H9 (cell line): ENCODE data around the gene CLEC19A. TPM values are rescaled to one million over a fixed set of nuclear protein-coding genes. Genes with fewer than 3 reads are reported as not detected.

Experiments
- DNase-seq: peaks from one replicate; pipeline ENCODE4 v3.0.0-alpha.2; 2017
- H2AFZ ChIP-seq: one replicate; pipeline ENCODE4 v1.6.1; 2013; ENCODE audit warnings: mild to moderate bottlenecking, low read length, control low read depth, moderate library complexity
- H2AK5ac ChIP-seq: 2 replicates; pipeline ENCODE4 v1.6.1; 2013; ENCODE audit warnings: low read length, control low read depth, mixed read lengths; ENCODE audit not compliant: insufficient read length
- H2BK120ac ChIP-seq: one replicate; pipeline ENCODE4 v1.6.1; 2013; ENCODE audit warnings: low read depth, mild to moderate bottlenecking, low read length, control low read depth, inconsistent platforms; ENCODE audit not compliant: poor library complexity, severe bottlenecking
- H2BK12ac ChIP-seq: 2 replicates; pipeline ENCODE4 v1.6.1; 2013; ENCODE audit warnings: low read length, control low read depth, mixed read lengths, low read depth; ENCODE audit not compliant: insufficient read length
- H2BK15ac ChIP-seq: 2 replicates; pipeline ENCODE4 v1.6.1; 2013; ENCODE audit warnings: low read depth, low read length, control low read depth
- H2BK20ac ChIP-seq: one replicate; pipeline ENCODE4 v1.6.1; 2013; ENCODE audit warnings: low read depth, mild to moderate bottlenecking, low read length, control low read depth, inconsistent platforms; ENCODE audit not compliant: poor library complexity, severe bottlenecking
- H2BK5ac ChIP-seq: 2 replicates; pipeline ENCODE4 v1.6.1; 2013; ENCODE audit warnings: low read length, control low read depth, mixed read lengths; ENCODE audit not compliant: insufficient read length
- H3K14ac ChIP-seq: 2 replicates; pipeline ENCODE4 v1.6.1; 2013; ENCODE audit warnings: low read length, control low read depth; ENCODE audit not compliant: insufficient read depth
- H3K18ac ChIP-seq: 2 replicates; pipeline ENCODE4 v1.6.1; 2013; ENCODE audit warnings: low read depth, mild to moderate bottlenecking, mixed read lengths, low read length, control low read depth; ENCODE audit not compliant: insufficient read length
- H3K23ac ChIP-seq: 2 replicates; pipeline ENCODE4 v1.6.1; 2013; ENCODE audit warnings: low read length, control low read depth, mixed read lengths, low read depth; ENCODE audit not compliant: insufficient read length
- H3K23me2 ChIP-seq: 2 replicates; pipeline ENCODE4 v1.6.1; 2013; ENCODE audit warnings: low read depth, mild to moderate bottlenecking, mixed read lengths, low read length, control low read depth; ENCODE audit not compliant: insufficient read length, poor library complexity, severe bottlenecking
- H3K27ac ChIP-seq: 2 replicates; pipeline ENCODE4 v1.5.1; 2013; ENCODE audit warnings: low read length, control low read depth, mixed read lengths, low read depth; ENCODE audit not compliant: insufficient read length
- H3K27me3 ChIP-seq: 2 replicates; pipeline ENCODE4 v1.6.1; 2013; ENCODE audit warnings: low read length, control low read depth, inconsistent platforms; ENCODE audit not compliant: insufficient read depth
- H3K4ac ChIP-seq: 2 replicates; pipeline ENCODE4 v1.6.1; 2013; ENCODE audit warnings: low read depth, mild to moderate bottlenecking, control low read depth, inconsistent platforms, low read length, moderate library complexity
- H3K4me1 ChIP-seq: 2 replicates; pipeline ENCODE4 v1.6.1; 2013; ENCODE audit warnings: low read length, control low read depth, inconsistent platforms; ENCODE audit not compliant: insufficient read depth
- H3K4me2 ChIP-seq: 2 replicates; pipeline ENCODE4 v1.6.1; 2013; ENCODE audit warnings: low read length, control low read depth, mixed read lengths; ENCODE audit not compliant: insufficient read length, insufficient read depth
- H3K56ac ChIP-seq: 2 replicates; pipeline ENCODE4 v1.6.1; 2013; ENCODE audit warnings: low read depth, mild to moderate bottlenecking, mixed read lengths, low read length, control low read depth; ENCODE audit not compliant: insufficient read length
- H3K79me1 ChIP-seq: 2 replicates; pipeline ENCODE4 v1.6.1; 2013; ENCODE audit warnings: low read depth, mild to moderate bottlenecking, moderate library complexity, low read length, control low read depth, inconsistent platforms; ENCODE audit not compliant: insufficient read depth, poor library complexity, severe bottlenecking
- H3K79me2 ChIP-seq: 2 replicates; pipeline ENCODE4 v1.6.1; 2013; ENCODE audit warnings: low read length, control low read depth, inconsistent platforms; ENCODE audit not compliant: insufficient read depth
- H3K9ac ChIP-seq: 2 replicates; pipeline ENCODE4 v1.6.1; 2013; ENCODE audit warnings: low read length, control low read depth, mixed read lengths; ENCODE audit not compliant: insufficient read length; ENCODE audit errors: extremely low read depth
- H3K9me3 ChIP-seq: one replicate; pipeline ENCODE4 v1.6.1; 2013; ENCODE audit warnings: low read depth, low read length, inconsistent platforms; ENCODE audit not compliant: control insufficient read depth
- H3T11ph ChIP-seq: one replicate; pipeline ENCODE4 v1.6.1; 2013; ENCODE audit warnings: mild to moderate bottlenecking, low read length, control low read depth, inconsistent platforms
- H4K20me1 ChIP-seq: one replicate; pipeline ENCODE4 v1.6.1; 2013; ENCODE audit not compliant: control insufficient read depth, insufficient read length, insufficient read depth
- H4K5ac ChIP-seq: 2 replicates; pipeline ENCODE4 v1.6.1; 2013; ENCODE audit warnings: low read depth, mild to moderate bottlenecking, mixed read lengths, low read length, control low read depth; ENCODE audit not compliant: insufficient read length
- H4K8ac ChIP-seq: replicated peaks from 2 replicates; pipeline ENCODE4 v1.6.1; 2013; ENCODE audit warnings: low read length, control low read depth, mixed read lengths, low read depth; ENCODE audit not compliant: insufficient read length
- H4K91ac ChIP-seq: 2 replicates; pipeline ENCODE4 v1.6.1; 2013; ENCODE audit warnings: low read depth, mild to moderate bottlenecking, moderate library complexity, mixed read lengths, low read length, control low read depth; ENCODE audit not compliant: insufficient read length
- H3K27ac Mint-ChIP-seq, 3 experiments: 2 replicates in 2 of 3; 3 replicates in 1 of 3; pipeline ENCODE4 v1.8.0; 2020 to 2021; ENCODE audit warnings: mixed read lengths in 3 of 3, mild to moderate bottlenecking in 1 of 3, moderate library complexity in 1 of 3
- H3K27me3 Mint-ChIP-seq: 2 replicates; pipeline ENCODE4 v1.8.0; 2021; ENCODE audit warnings: low read depth, mild to moderate bottlenecking, moderate library complexity, mixed read lengths
- H3K36me3 Mint-ChIP-seq, 3 experiments: 2 replicates in 2 of 3; 3 replicates in 1 of 3; pipeline ENCODE4 v1.8.0; 2020 to 2021; ENCODE audit warnings: low read depth in 3 of 3, mixed read lengths in 3 of 3; ENCODE audit not compliant: insufficient read depth in 1 of 3
- H3K4me1 Mint-ChIP-seq, 2 experiments: 2 replicates each; pipeline ENCODE4 v1.8.0; 2020; ENCODE audit warnings: mixed read lengths in 2 of 2
- H3K4me3 Mint-ChIP-seq, 2 experiments: 2 replicates in 1 of 2; 3 replicates in 1 of 2; pipeline ENCODE4 v1.8.0; 2020 to 2021; ENCODE audit warnings: mild to moderate bottlenecking in 2 of 2, mixed read lengths in 2 of 2, moderate library complexity in 1 of 2
- H3K9me3 Mint-ChIP-seq, 2 experiments: 2 replicates in 1 of 2; 3 replicates in 1 of 2; pipeline ENCODE4 v1.8.0; 2020; ENCODE audit warnings: mild to moderate bottlenecking in 2 of 2, mixed read lengths in 2 of 2, moderate library complexity in 1 of 2
- WGBS: extraction: QIAGEN DNeasy Blood & Tissue Kit; methylation state at CpG from one replicate; pipeline ENCODE4 v1.1.7; 2013; ENCODE audit warnings: missing lambda C conversion rate, low lambda C conversion rate, mixed read lengths; ENCODE audit not compliant: insufficient read length; ENCODE audit errors: extremely low coverage; 5-methylcytosine and 5-hydroxymethylcytosine counted together
- total RNA-seq: library from RNA; stranded (reverse); gene quantifications from 2 replicates; pipeline ENCODE4 v1.2.1, GENCODE V29; 2021
- TF ChIP-seq, protein P1 (sequence below): fragments of 200-600 bp; sonication (generic); conservative IDR thresholded peaks from 3 replicates; pipeline ENCODE4 v1.8.0; 2021; ENCODE audit warnings: antibody characterized with exemption, mild to moderate bottlenecking

The CLEC19A gene
- total RNA-seq, 1 experiment from 2014 or later: not detected

DNA sequence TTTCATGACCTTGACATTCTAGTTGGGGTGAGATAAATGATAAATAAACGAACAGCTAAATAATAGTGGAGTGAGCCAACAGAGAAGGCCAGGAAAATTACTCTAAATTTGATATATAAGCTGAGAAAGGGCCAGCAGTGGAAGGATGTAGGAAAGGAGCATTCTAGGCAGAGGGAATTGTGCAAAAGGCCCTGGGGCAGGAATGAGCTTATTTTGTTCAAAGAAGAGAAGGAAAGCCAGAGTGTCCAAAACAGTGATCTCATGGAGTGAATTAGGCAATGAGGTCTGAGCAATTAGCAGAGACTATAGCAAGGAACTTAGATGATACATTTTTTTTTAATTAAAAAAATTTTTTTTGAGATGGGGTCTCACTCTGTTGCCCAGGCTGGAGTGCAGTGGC lies 43.3 kb upstream of the CLEC19A start:
- no peaks in the 10 kb centered on the region for H3K23me2 ChIP-seq
- no peak overlapping the region for H2BK20ac ChIP-seq
- H3K56ac ChIP-seq: no peak overlapping the region
- no peaks in the 10 kb centered on the region for H3K79me1 ChIP-seq
- Mint-ChIP-seq H3K4me3 (no peak overlapping the region), H3K36me3 (no peaks in the 10 kb centered on the region), H3K9me3 (no peaks in the 10 kb centered on the region; a peak in 1 of 5 replicates), H3K27ac (no peak overlapping the region), H3K27me3 (no peaks in the 10 kb centered on the region), H3K4me1 (peaks cover 2 to 4% of the 10 kb centered on the region in 2 experiments; a peak in 2 of 4 replicates)
- no peak overlapping the region for H3K27ac ChIP-seq
- no peak overlapping the region for H3T11ph ChIP-seq
- no peak overlapping the region for H3K4me2 ChIP-seq
- no peak overlapping the region for H4K8ac ChIP-seq
- no peak overlapping the region for H2AFZ ChIP-seq
- no peak overlapping the region for H3K18ac ChIP-seq
- H4K5ac ChIP-seq: no peak overlapping the region
- WGBS: no CpG with 5 or more reads among the region's 1 CpG
- H2BK5ac ChIP-seq: no peak overlapping the region
- H3K9me3 ChIP-seq: no peaks in the 10 kb centered on the region
- H2AK5ac ChIP-seq: no peak overlapping the region
- no peak overlapping the region for H3K4ac ChIP-seq
- H3K23ac ChIP-seq: no peak overlapping the region
- no peaks in the 10 kb centered on the region for H3K27me3 ChIP-seq
- no peaks in the 10 kb centered on the region for H3K4me1 ChIP-seq
- H2BK15ac ChIP-seq: no peak overlapping the region
- DNase-seq: no peak
- H2BK120ac ChIP-seq: no peak overlapping the region
- no peak overlapping the region for H3K14ac ChIP-seq
- no peak overlapping the region for H2BK12ac ChIP-seq
- H3K79me2 ChIP-seq: no peaks in the 10 kb centered on the region
- TF ChIP-seq, protein P1, sequence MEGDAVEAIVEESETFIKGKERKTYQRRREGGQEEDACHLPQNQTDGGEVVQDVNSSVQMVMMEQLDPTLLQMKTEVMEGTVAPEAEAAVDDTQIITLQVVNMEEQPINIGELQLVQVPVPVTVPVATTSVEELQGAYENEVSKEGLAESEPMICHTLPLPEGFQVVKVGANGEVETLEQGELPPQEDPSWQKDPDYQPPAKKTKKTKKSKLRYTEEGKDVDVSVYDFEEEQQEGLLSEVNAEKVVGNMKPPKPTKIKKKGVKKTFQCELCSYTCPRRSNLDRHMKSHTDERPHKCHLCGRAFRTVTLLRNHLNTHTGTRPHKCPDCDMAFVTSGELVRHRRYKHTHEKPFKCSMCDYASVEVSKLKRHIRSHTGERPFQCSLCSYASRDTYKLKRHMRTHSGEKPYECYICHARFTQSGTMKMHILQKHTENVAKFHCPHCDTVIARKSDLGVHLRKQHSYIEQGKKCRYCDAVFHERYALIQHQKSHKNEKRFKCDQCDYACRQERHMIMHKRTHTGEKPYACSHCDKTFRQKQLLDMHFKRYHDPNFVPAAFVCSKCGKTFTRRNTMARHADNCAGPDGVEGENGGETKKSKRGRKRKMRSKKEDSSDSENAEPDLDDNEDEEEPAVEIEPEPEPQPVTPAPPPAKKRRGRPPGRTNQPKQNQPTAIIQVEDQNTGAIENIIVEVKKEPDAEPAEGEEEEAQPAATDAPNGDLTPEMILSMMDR: no peak
- H4K91ac ChIP-seq: no peak overlapping the region
- no peaks in the 10 kb centered on the region for H4K20me1 ChIP-seq
- no peak overlapping the region for H3K9ac ChIP-seq
